Measurements from ENCODE around the gene FAM13C.

FAM13C gene

DNA sequence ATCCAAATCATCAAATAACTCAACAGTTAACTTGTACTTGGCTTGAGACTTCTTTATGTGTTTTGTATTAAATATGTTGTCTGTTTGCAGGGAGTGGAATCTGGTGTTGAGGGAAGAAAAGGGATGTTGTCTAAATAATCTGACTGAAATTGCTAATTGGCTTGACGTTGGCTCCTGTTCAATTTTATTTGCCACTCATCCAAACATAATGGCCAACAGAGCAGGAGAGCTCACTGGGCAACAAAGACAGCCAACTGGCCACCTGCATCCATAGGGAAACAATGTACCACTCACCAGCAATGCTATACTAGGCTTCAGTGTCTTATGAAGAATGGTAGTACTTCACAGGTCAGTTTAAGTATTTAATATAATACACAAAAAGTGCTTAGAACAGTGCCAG is 80.5 kb downstream of the FAM13C start:
- in situ Hi-C loops (cut with MboI; ENCODE audit: low sequenced_read_pairs): no loop called here

DNA sequence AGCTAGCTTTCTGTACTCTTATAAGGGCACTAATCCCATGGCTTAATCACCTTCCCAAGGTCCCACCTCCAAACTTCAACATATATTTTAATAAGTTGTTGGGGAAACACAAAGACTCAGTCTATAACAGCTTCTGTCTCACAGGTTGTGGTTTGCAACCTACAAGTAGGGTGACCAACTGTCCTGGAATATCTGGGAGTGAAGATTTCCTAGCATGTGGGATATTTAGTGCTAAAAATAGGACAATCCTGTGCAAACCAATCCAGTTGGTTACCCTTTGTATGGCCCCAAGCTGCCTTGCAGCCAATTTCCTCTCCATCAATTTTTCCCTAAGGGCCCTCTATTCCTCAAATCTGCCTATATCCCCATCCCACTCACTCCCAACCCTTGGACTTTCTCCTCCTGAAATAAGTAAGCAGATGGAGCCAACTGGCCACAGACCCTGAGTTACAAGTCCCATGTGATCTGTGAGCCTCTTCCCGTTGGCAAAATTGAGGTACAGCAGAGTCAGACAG is 82.3 kb downstream of the FAM13C start:
- in situ Hi-C loops (cut with MboI; ENCODE audit: low sequenced_read_pairs): no loop called here

DNA sequence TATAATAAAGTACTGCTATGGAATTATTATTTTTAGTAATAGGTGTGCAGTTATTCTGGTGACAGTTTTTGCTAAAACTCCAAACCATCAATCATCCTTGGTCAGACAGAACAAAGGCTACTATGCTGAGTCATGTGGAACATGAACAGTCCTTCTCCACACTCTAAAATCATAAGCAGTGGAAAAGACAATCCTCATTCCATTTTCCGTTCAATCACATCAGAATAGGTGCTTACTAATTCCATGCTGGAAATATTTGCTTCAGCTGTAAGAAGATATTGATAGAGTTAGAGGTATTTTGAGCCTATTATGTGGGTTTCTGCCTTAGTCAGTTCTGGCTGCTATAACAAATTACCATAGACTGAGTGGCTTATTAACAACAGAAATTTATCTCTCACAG is 82.9 kb downstream of the FAM13C start:
- in situ Hi-C loops (cut with MboI; ENCODE audit: low sequenced_read_pairs): no loop called here

DNA sequence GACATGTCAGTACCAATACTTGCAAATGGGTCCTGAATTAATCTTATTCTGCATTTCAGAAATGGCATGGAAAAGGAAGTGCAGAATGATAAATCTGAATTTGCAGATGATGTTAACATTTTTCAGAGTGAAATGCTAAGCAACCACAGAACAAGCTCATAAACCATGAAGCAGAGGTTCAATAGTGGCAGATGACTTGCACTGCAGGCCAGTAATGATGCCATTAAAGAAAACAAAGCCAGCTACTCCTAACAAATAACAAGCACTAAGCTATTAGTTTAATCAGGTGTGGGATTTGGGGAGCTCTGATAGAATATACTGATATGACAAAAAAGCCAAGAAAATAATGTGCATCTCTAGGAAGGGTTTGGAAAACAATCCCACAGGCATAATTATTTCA is 85.4 kb downstream of the FAM13C start:
- in situ Hi-C loops (cut with MboI; ENCODE audit: low sequenced_read_pairs): no loop called here

DNA sequence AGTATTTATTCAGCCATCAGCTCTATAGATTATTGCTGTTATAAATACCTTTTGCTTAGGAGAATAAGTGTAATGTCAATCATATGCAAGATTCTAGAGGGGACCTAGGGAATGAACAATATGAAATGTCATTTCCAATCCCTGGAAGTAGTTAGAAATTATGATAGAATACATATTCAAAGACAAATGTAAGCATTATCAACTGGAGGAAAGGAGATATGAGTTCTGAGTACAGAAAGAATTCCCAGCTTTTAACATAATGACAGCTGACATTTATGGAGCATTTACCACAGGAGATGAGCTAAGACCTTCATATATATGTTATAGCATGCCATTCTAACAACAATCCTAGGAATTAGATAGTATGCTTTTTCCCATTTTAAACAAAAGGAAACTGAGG is 86.2 kb downstream of the FAM13C start:
- in situ Hi-C loops (cut with MboI; ENCODE audit: low sequenced_read_pairs): no loop called here

DNA sequence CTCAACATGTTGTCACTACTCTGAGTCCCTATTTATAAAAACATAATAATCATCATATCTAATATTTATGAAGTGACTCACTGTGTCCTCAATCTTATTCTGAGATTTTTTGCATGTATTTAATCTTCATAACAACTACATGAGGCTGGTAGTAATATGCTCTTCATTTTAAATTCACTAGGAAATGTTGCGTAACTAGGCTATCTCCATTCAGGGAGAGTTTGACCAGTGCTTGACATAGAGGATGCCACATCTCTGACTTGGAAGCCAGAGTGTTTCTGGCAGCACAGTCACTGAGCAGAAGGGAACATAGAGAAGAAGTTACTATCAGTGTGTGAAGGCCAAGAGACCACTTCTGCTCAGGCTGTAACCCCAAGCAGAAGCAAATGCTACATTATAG is 88.9 kb downstream of the FAM13C start:
- in situ Hi-C loops (cut with MboI; ENCODE audit: low sequenced_read_pairs): no loop called here

DNA sequence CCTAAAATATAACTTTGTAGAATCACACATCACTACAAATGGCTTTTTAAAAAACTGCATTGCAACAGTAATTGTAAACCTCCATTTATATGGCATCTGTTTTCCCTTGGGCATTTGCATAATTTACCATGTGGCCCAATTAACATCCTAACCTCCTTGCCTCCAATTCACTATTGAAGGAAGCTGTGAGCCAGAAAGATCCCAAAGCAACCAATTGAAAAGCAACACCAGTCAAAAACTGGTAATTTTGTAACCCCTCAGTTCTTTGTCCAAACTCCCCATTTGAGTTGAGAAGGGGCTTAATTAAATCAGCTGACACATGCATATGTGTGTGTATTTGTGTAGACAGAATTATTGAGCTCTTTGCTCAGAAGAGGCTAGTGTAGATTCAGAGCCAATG is 90.3 kb downstream of the FAM13C start:
- in situ Hi-C loops (cut with MboI; ENCODE audit: low sequenced_read_pairs): no loop called here

DNA sequence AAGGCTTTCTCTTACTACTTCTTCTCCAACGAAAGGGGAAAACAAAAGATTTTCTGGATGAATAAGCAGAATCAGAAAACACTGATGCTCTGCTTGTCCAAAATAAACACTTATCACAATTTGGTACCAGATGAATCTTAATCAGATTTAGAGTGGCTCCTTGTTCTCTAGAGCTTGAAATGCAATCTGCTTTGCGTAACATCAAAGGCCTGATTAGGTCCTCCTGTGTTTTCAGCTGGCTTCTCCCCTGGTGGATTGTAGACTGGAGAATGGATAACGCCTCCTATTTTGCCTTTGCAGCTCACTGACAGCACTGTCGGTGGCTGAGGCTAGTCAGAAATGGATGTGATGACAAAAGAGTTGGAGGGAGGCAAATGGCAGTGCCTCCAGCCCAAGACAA is 91.2 kb downstream of the FAM13C start:
- in situ Hi-C loops (cut with MboI; ENCODE audit: low sequenced_read_pairs): no loop called here

DNA sequence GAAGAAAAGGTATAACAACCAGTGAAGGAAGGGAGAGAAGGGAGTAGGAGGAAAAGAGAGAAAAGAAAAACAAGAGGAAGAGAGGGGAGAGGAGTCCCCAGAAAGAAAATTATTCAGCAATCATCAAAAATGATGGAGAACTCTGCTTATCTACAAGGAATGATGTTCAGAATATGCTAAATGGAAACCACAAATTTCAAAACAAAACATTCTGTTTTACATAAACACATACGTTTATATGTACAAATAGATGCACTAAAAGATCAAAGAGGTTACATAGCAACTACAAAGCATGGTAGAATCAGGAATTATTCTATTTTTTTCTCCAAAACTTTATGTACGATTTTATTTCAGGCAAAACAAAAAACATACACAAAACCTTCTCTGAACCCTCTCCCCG is 91.9 kb downstream of the FAM13C start:
- in situ Hi-C loops (cut with MboI; ENCODE audit: low sequenced_read_pairs): no loop called here

DNA sequence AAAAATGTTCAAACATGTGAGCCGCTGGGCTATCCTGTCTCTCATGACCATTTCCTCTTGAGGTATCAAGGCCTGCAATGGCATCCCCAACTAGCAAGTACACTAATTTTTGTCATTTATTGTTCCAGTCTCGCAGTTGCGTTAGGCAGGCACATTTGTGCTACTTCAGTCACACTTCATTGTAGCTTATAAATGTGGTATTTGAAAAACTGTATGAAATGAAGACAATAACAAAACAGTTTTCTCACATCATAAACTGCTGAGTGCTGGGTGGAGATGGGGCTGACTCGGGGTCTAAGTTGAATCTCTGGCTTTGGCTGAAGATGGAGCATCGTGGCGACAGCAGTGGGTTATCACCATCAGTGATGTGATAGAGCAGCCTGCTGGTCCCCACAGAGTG is 92.7 kb downstream of the FAM13C start:
- in situ Hi-C loops (cut with MboI; ENCODE audit: low sequenced_read_pairs): no loop called here

DNA sequence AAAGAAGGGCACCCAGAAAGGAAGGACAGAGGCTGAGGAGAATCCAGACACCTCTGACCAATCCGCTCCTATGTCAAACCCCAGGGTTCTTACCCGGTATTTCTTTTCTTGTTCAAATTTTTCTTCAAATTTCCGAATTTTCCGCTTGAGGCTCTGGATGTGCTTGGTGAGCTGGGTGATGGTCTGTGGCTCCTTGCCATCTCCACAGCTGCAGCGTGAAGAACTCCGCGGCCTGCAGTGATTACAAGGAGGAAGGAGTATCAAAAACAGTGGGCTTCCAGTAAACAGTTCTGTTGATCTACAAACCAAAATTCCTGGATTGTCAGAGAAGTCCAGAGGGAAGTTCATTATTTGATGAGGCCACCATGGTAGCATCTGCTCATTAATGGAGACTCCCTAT is 93.9 kb downstream of the FAM13C start:
- in situ Hi-C loops (cut with MboI; ENCODE audit: low sequenced_read_pairs): no loop called here

DNA sequence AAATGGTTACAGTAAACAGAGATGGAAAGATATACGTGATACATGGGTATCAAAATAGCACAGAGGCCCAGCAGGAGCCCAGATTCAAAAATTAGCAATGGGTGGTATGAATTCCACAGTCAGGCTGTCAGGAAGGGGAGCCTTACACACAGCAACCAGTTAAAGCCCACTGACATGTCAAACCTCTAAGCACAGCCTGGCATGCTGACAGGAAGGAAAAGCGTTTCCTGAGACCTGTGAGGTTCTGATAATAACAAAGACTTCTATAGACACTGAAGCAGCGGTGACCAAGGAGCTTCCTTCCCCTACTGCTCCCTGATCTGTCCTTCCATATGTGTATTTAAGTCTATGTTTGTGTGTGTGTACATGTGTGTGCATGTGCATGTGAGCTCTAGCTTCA is 96.0 kb downstream of the FAM13C start:
- in situ Hi-C loops (cut with MboI; ENCODE audit: low sequenced_read_pairs): no loop called here

DNA sequence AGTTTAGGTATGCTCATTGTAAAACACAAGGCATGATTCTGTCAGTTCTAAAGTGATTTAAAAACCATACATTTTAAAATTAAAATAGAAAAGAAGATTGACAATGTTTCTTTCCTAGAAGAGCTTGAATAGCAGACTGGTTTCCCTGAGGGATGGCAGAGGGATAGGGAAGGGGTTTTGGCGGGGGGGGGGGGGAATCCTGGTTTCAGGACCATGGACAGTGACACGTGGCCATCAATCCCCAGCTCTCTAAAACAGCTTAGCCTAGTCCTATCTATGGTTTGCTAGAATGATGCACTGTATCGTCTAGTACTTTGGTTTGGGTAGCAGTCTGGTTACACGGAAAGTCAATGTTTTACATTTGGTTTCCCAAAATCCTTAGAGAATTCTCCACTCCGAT is 97.2 kb downstream of the FAM13C start:
- in situ Hi-C loops (cut with MboI; ENCODE audit: low sequenced_read_pairs): no loop called here

DNA sequence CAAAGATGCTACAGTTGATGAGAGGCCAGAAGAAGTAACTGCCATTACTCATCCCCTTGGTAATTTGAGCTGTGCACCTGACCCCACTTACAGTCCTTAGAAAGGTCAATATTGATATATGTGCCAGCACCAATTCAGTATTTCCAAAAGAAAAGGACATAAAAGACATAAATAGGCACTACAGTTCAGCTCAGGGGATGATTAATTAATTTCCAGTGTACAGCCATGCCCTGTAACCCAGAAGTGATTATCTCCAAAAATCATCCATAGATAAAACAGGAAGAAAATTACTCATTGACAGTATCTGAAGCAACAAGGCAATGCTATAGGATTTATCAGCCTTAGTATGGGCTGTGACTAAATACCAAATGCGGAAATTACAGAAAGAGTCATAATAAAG is 103.5 kb downstream of the FAM13C start:
- in situ Hi-C loops (cut with MboI; ENCODE audit: low sequenced_read_pairs): no loop called here

DNA sequence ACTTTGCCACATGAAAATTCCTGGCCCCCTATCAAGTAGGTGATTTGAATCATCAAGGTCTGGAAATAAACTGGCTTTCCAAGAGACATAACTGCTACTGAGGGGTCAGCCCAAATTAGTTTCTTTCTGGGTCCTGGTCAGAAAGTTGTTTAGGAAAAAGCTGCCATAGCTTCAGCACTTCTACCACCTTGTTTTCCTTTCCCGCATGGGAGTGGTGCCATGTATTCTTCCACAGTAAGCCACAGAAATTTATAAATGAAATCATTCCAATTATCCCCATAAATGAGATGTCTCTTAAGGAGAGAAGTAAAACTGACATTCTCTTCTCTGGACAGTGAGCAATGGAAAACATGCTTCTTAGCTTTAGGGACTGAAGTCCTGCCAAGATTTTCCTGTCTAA is 105.1 kb downstream of the FAM13C start:
- in situ Hi-C loops (cut with MboI; ENCODE audit: low sequenced_read_pairs): no loop called here

DNA sequence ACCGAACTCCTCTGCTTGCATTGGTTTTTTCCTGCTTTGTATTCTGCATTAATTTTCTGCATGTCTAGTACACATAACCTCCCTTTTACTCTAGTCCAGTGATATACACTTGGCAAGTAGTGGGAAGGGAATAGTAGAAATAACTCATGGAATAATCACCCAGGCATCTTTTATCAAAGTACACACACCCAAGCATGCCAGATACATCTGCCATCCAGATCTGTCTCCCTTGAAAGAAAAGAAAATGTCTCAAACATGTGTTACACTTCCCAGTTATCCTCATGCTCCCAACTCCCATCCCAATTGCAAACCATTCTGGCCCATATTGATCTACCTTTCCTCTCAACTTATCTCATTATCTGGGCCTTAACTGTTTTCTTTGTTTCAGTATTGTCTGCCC is 106.9 kb downstream of the FAM13C start:
- in situ Hi-C loops (cut with MboI; ENCODE audit: low sequenced_read_pairs): no loop called here

DNA sequence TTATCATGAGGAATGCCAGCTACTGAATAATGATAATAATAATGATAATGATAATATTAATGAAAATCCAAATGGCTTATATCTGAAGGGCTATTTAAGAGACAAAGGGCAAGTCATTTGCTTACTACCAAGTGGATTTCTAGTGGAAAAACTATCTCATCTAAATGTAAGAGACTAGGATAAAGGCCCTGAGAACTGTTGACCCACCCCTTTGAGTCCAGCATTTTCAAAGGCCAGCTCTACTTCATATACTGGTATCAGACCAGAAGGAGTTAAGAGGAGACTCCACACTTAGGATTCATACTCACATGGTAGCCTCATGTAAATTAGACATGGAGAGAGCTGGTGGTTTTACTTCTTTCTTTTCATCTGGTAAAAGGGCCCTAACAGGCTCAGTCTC is 109.9 kb downstream of the FAM13C start:
- in situ Hi-C loops (cut with MboI; ENCODE audit: low sequenced_read_pairs): no loop called here

DNA sequence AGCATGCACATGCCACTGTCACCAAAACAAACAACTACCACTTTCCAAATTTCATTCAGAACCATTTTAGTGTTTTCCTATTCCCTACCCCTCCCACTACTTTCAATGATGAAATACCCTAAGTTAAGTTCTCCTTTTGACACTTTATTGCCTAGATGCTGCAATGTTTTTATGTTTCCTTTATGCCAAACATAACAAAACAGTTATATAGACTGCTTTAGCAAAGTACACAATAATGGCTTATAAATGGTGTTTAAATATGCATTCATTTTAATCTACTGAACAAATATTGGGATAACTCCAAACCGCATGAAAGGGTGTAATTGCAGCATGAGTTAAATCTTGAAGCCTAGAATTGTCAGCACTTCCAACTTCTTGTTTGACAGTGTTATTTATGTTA is 116.7 kb downstream of the FAM13C start:
- in situ Hi-C loops (cut with MboI; ENCODE audit: low sequenced_read_pairs): loop anchor here (25.0 kb wide), 1 partner anchor 367 kb away; no protein-coding TSS in a partner anchor

DNA sequence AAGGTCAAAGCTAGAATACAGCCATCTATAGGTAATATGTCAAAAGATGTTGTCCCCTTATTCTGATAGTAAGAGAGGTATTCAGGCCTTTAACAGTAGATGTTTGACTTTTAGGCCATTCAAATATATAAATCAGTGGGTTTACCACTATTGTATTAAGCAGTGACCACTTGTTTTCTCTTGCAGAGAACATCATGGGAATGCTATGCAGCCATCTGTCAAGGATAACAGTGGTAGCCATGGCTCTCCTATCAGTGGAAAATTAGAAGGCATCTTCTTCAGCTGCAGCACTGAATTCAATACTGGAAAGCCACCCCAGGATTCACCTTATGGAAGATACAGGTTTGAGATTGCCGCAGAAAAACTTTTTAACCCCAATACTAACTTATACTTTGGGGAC is 117.5 kb downstream of the FAM13C start:
- in situ Hi-C loops (cut with MboI; ENCODE audit: low sequenced_read_pairs): loop anchor here (25.0 kb wide), 1 partner anchor 367 kb away; no protein-coding TSS in a partner anchor

DNA sequence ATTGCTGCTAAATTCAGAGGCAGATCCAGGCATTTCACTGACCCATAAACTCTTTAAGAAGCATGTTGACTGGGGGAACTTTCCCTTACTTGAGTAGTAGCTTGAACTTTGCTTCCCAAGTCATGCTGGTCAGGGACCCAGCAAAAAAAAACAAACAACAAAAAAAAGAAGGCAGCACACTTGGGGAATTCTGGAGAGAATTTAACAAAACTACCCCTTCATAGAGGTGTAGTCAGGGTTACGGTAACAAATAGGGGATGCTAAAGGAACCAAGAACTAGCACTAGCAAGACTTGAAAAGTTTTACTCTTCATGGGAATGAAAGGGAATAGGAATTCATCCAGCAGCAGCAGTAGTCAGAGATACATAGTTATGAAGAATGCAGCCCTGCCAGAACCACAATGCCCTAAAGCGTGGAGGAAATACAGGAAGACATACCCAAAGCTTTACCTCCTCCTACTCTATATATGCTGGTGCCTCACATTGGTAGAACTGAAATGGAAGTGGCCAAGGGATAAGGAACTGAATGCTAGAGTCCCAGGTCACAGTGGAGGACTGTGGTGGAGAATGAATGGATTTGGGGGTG is 118.6 kb downstream of the FAM13C start:
- in situ Hi-C loops (cut with MboI; ENCODE audit: low sequenced_read_pairs): loop anchor here (25.0 kb wide), 1 partner anchor 369 kb away; no protein-coding TSS in a partner anchor

DNA sequence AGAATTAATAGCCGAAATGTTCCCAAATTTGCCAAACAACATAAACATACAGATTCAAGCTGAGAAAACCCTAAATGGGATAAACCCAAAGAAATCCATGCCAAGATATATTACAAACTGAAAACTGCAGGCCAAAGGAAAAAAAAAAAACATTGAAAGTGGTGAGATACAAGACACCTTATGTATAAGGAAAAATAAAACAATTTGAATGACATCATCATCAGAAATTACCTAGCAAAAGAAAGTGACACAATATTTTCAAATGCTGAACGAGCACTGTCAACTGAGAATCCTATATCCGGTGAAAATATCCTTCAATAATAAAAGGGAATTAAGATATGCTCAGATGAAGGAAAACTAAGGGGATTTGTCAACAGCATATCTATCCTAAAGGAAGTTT is 119.4 kb downstream of the FAM13C start:
- in situ Hi-C loops (cut with MboI; ENCODE audit: low sequenced_read_pairs): loop anchor here (25.0 kb wide), 1 partner anchor 369 kb away; no protein-coding TSS in a partner anchor

DNA sequence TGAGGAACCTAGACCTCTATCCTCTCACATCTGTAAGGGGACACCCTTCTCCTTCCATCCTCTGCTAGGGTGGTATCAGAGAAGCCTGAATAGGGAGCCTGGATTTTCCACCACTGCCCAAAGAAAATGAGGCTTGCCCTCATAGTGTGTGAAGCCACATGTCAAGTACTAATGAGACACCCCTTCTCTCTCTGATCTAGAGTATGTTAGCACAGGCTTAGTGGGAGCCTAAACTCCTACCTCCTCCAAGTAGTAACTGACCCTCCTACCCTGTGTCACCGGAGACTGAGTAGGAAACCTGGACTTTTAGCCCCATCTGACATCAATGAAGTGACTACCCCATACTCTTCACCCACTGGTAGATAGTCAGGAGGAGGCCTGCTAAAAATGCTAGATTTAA is 120.3 kb downstream of the FAM13C start:
- in situ Hi-C loops (cut with MboI; ENCODE audit: low sequenced_read_pairs): loop anchor here (25.0 kb wide), 1 partner anchor 370 kb away; no protein-coding TSS in a partner anchor

DNA sequence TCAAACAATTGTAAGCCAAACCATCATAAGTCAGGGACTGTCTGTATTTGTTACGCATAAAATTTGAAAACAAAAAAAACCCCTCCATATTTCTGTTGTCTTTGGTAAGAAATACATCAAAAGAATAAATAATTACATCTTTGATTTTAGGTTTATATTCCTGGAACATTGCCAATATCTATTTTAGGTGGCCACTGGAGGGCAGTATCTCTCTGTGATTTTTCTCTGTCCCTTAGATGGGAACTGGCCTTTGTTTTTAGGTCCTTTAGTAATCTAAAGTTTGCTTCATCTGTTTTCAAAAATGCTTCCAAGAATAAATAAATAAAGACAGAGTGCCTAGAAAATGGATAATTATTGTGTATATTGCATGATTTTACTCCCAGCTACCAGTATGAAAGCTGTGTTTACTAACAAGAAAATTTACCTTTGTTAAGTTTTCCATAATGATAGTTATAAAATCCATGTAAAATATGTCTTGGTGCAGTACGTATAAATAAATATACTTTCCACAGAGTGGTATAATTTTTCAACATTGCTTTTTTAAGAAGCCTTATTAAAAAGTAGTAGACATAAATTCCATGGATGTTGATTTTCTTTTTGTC is 121.7 kb downstream of the FAM13C start:
- in situ Hi-C loops (cut with MboI; ENCODE audit: low sequenced_read_pairs): loop anchor here (25.0 kb wide), 1 partner anchor 372 kb away; no protein-coding TSS in a partner anchor

Measured in HL-60/S4 (cell line).